Body of pancreas (tissue), 4 donors: ENCODE data around the gene TMUB1. TPM values are rescaled to one million over a fixed set of nuclear protein-coding genes. Genes with fewer than 3 reads are reported as not detected.

Source experiments
- ATAC-seq: fragments of 150-250 bp; one replicate; pipeline ENCODE4 v1.9.1; 2016
- DNase-seq, 4 donors: peaks; one replicate each; pipeline ENCODE4 v3.0.0-alpha.2; 2019
- H3K27ac ChIP-seq, 4 donors: fragments of 200-600 bp; sonication (generic); 1 replicate in 3 of 4; 2 replicates in 1 of 4; pipeline versions ENCODE4 v1.5.1 to v1.6.1; 2016 to 2019; ENCODE audit warnings: mild to moderate bottlenecking in 1 of 4, mixed read lengths in 1 of 4, moderate library complexity in 1 of 4
- H3K27me3 ChIP-seq, 2 donors: fragments of 200-600 bp; sonication (generic); one replicate each; pipeline ENCODE4 v1.6.0; 2016; ENCODE audit warnings: mild to moderate bottlenecking in 1 of 2
- H3K36me3 ChIP-seq, 2 donors: fragments of 200-600 bp; sonication (generic); replicated peaks in 1 of 2; 2 replicates each; pipeline ENCODE4 v1.5.1; 2016; ENCODE audit warnings: low read depth in 2 of 2; ENCODE audit not compliant: insufficient read depth in 1 of 2
- H3K4me1 ChIP-seq: fragments of 200-600 bp; sonication (generic); one replicate; pipeline ENCODE4 v1.6.0; 2016
- H3K4me3 ChIP-seq, 2 donors: fragments of 200-600 bp; sonication (generic); 1 replicate in 1 of 2; 2 replicates in 1 of 2; pipeline ENCODE4 v1.5.1; 2016 to 2019
- H3K9me3 ChIP-seq, 3 donors: fragments of 200-600 bp; sonication (generic); 1 replicate in 2 of 3; 2 replicates in 1 of 3; pipeline ENCODE4 v1.5.1; 2016
- CTCF ChIP-seq, 7 experiments: fragments of 450-650 bp in 4 of 7; fragments of 200-600 bp in 3 of 7; sonication (generic) in 3 of 7; IDR thresholded peaks; one replicate each; pipeline ENCODE4 v1.5.1; 2016 to 2019; ENCODE audit warnings: antibody characterized with exemption in 7 of 7
- POLR2A ChIP-seq, 3 donors: fragments of 450-650 bp; IDR thresholded peaks; one replicate each; pipeline ENCODE4 v1.6.1; 2016; ENCODE audit warnings: antibody characterized with exemption in 3 of 3, mild to moderate bottlenecking in 2 of 3
- WGBS, 2 donors: methylation state at CpG; one replicate each; pipeline ENCODE4 v1.1.5; 2017; 5-methylcytosine and 5-hydroxymethylcytosine counted together
- intact Hi-C: fragments of 100-400 bp; cut with DNase I; formaldehyde crosslinking; loops from one replicate; pipeline ENCODE4 v1.15.1; 2023
- total RNA-seq, 2 donors: library from RNA; depleted of rRNA; stranded (reverse); fragments of >200 nt; gene quantifications; one replicate each; pipeline ENCODE4 v1.1.0, GENCODE V29; 2016

Gene TMUB1
- total RNA-seq, 2 donors from 2014 or later: 34.9 to 54.2 TPM

- WGBS, 2 donors: 15 to 26% methylated on average over 24 to 30 of the region's 30 CpGs
- no peaks in the 10 kb centered on the region for H3K27me3 ChIP-seq
Measured at GRCh38 chr7:151088856-151089699, 5.8 kb upstream of the TMUB1 start.

GRCh38 chr7:151088019-151088855, 4.9 kb upstream of the TMUB1 start:
- Histone ChIP-seq H3K4me1 (peaks cover 69% of the 10 kb centered on the region), H3K27me3 (no peaks in the 10 kb centered on the region), H3K27ac (peak overlapping the region; percentile 84 to 89 (median 88)), H3K36me3 (no peaks in the 10 kb centered on the region), H3K4me3 (peak overlapping the region; percentile 3 to 46), H3K9me3 (no peaks in the 10 kb centered on the region)
- no peak for TF ChIP-seq CTCF (IDR thresholded peaks at IDR 0.05)
- no peak for TF ChIP-seq POLR2A (IDR thresholded peaks at IDR 0.05)
- ATAC-seq (no peak), DNase-seq (no peak)
- intact Hi-C loops: no loop called here
- 23 to 29% methylated on average over 14 to 16 of the region's 16 CpGs for WGBS, 2 donors

More at GRCh38 chr7:151088856-151089699, 5.8 kb upstream of the TMUB1 start:
- H3K27ac ChIP-seq: peak overlapping the region; percentile 84 to 89 (median 88)
- intact Hi-C loops: no loop called here
- H3K4me3 ChIP-seq: peak overlapping the region in 1 of 2 donors; percentile 3
- H3K4me1 ChIP-seq: peaks cover 62% of the 10 kb centered on the region
- H3K36me3 ChIP-seq: no peaks in the 10 kb centered on the region
- H3K9me3 ChIP-seq: no peaks in the 10 kb centered on the region
- DNase-seq (peak; percentile 73 to 87 (median 82)), ATAC-seq (peak; percentile 25)
- TF ChIP-seq CTCF (IDR thresholded peaks at IDR 0.05) (no peak), POLR2A (IDR thresholded peaks at IDR 0.05) (peak; percentile 47 to 73 (median 56))

GRCh38 chr7:151087245-151088018, 4.1 kb upstream of the TMUB1 start:
- intact Hi-C loops: no loop called here
- 0 to 1% methylated on average over 15 to 64 of the region's 70 CpGs for WGBS, 2 donors
- Histone ChIP-seq H3K4me1 (peaks cover 73% of the 10 kb centered on the region), H3K27me3 (no peaks in the 10 kb centered on the region), H3K4me3 (peak overlapping the region; percentile 83 to 84), H3K27ac (peak overlapping the region; percentile 84 to 89 (median 88)), H3K36me3 (no peaks in the 10 kb centered on the region), H3K9me3 (no peaks in the 10 kb centered on the region)
- ATAC-seq (peak; percentile 55), DNase-seq (peak; percentile 69 to 79 (median 74))
- peak; percentile 41 to 47 (median 45) for TF ChIP-seq POLR2A (IDR thresholded peaks at IDR 0.05)
- peak in 4 of 7 experiments; percentile 15 to 55 (median 38) for TF ChIP-seq CTCF (IDR thresholded peaks at IDR 0.05)

- Histone ChIP-seq H3K9me3 (no peaks in the 10 kb centered on the region), H3K36me3 (no peaks in the 10 kb centered on the region), H3K4me1 (peaks cover 79% of the 10 kb centered on the region), H3K4me3 (peak overlapping the region; percentile 83 to 84), H3K27ac (peak overlapping the region; percentile 84 to 89 (median 88)), H3K27me3 (no peaks in the 10 kb centered on the region)
- ATAC-seq (peak; percentile 3), DNase-seq (peak in 2 of 4 donors; percentile 49 to 55)
- 0 to 1% methylated on average over 5 to 52 of the region's 56 CpGs for WGBS, 2 donors
- no peak for TF ChIP-seq CTCF (IDR thresholded peaks at IDR 0.05)
- no peak for TF ChIP-seq POLR2A (IDR thresholded peaks at IDR 0.05)
- intact Hi-C loops: no loop called here
Measured at GRCh38 chr7:151086802-151087244, 3.5 kb upstream of the TMUB1 start.
